ENCODE data around the gene CERK. TPM values are rescaled to one million over a fixed set of nuclear protein-coding genes. Genes with fewer than 3 reads are reported as not detected.
A peak's percentile ranks its signal among the peaks of the same experiment; 100 is the strongest.

Gene CERK
- total and polyA plus RNA-seq, 8 donors: 25.0 to 44.0 (median 40.4) TPM

DNA sequence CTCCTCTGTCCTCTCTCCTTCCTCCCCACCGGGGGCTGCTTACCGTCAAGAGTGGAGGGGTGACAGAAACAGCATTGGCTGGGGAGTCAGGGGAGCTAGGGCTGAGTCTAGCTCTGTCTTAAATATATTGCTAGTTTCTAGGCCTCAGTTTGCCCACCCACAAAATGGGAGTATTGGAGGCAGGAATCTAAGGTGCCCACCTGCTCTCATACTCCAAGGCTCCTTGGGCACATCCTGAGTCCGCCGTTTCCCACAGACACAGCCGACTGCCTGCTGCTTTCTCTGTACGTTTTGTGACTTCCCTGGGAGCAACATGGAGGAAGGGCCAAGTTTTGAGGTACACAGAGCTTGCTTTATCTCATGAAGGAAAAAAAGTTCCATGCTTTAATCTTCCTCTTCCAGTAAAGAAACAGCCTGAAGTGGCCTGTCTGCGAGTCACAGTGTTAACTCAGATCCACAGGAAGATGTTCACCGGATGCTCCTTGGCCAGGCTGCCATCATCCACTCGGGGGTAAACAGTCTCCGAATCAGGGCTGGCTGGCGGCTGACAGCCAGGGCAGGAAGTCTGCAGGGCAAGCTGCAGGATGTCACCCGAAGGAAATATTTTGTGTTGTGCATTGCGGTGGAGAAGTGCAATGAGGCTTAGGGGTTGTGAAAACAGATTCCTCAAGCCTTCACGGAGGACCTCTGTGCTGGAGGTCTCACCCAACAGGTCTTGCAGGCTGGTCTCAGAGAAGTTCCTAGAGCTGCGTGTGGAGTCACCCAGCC, 11.0 kb upstream of the CERK start:
- H3K27ac ChIP-seq: peak overlapping the region; percentile 29 to 46
- peak in 2 of 4 donors; percentile 55 to 64 for DNase-seq
- TF ChIP-seq CTCF (IDR thresholded peaks at IDR 0.05): no peak
- H3K36me3 ChIP-seq: no peaks in the 10 kb centered on the region
- intact Hi-C loops (cut with DNase I): no loop called here
- no peaks in the 10 kb centered on the region for H3K27me3 ChIP-seq
- ATAC-seq: no peak
- no peaks in the 10 kb centered on the region for H3K9me3 ChIP-seq
- peaks cover 19 to 56% of the 10 kb centered on the region in 2 donors for H3K4me1 ChIP-seq
- no peak overlapping the region for H3K4me3 ChIP-seq

- no peak for ATAC-seq
- peaks cover 14 to 49% of the 10 kb centered on the region in 2 donors for H3K4me1 ChIP-seq
- no peaks in the 10 kb centered on the region for H3K9me3 ChIP-seq
- H3K36me3 ChIP-seq: no peaks in the 10 kb centered on the region
- H3K27ac ChIP-seq: peak overlapping the region; percentile 29 to 46
- intact Hi-C loops (cut with DNase I): no loop called here
- TF ChIP-seq CTCF (IDR thresholded peaks at IDR 0.05): no peak
- no peaks in the 10 kb centered on the region for H3K27me3 ChIP-seq
- peak in 1 of 4 donors; percentile 60 for DNase-seq
- H3K4me3 ChIP-seq: no peak overlapping the region
Observed at GRCh38 chr22:46748206-46748907, 10.3 kb upstream of the CERK start.

DNA sequence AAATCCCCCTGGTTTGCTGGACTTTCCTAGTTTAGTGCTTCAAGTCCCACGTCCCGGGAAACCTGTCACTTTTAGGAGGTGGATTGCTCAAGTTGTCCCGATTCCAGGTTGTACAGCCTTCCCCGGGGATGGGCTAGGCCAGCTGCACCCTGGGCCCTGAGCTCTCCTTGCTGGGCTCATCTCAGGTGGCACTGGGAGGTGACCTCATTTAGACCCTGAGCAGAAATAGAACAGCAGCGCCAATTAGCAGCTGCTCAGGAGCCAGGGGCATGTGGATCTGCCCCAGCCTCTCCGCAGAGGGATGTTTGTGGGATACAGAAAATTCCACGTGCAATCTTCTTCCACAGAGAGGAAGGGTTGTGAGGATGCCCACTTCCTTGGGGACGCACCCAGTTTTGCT, 9.6 kb upstream of the CERK start:
- intact Hi-C loops (cut with DNase I): no loop called here

GRCh38 chr22:46746620-46747019, 8.6 kb upstream of the CERK start:
- intact Hi-C loops (cut with DNase I): no loop called here
- DNase-seq (peak in 1 of 4 donors; percentile 43), ATAC-seq (no peak)
- no peak for TF ChIP-seq CTCF (IDR thresholded peaks at IDR 0.05)
- Histone ChIP-seq H3K27me3 (no peaks in the 10 kb centered on the region), H3K4me3 (no peak overlapping the region), H3K36me3 (no peaks in the 10 kb centered on the region), H3K9me3 (no peaks in the 10 kb centered on the region), H3K27ac (no peak overlapping the region), H3K4me1 (peaks cover 14 to 36% of the 10 kb centered on the region in 2 donors)

More for the DNA sequence above, 9.6 kb upstream of the CERK start:
- TF ChIP-seq CTCF (IDR thresholded peaks at IDR 0.05): no peak
- Histone ChIP-seq H3K4me3 (no peak overlapping the region), H3K27me3 (no peaks in the 10 kb centered on the region), H3K4me1 (peaks cover 14 to 42% of the 10 kb centered on the region in 2 donors), H3K27ac (no peak overlapping the region), H3K9me3 (no peaks in the 10 kb centered on the region), H3K36me3 (no peaks in the 10 kb centered on the region)
- DNase-seq (peak in 1 of 4 donors; percentile 13), ATAC-seq (no peak)

GRCh38 chr22:46746192-46746591, 8.1 kb upstream of the CERK start:
- DNase-seq (peak in 1 of 4 donors; percentile 13), ATAC-seq (no peak)
- intact Hi-C loops (cut with DNase I): no loop called here
- no peak overlapping the region for H3K27ac ChIP-seq
- H3K9me3 ChIP-seq: no peaks in the 10 kb centered on the region
- no peaks in the 10 kb centered on the region for H3K27me3 ChIP-seq
- no peaks in the 10 kb centered on the region for H3K36me3 ChIP-seq
- TF ChIP-seq CTCF (IDR thresholded peaks at IDR 0.05): no peak
- H3K4me3 ChIP-seq: no peak overlapping the region
- H3K4me1 ChIP-seq: peaks cover 11 to 31% of the 10 kb centered on the region in 2 donors
